Measurements from ENCODE around the gene TMEM127.

DNA sequence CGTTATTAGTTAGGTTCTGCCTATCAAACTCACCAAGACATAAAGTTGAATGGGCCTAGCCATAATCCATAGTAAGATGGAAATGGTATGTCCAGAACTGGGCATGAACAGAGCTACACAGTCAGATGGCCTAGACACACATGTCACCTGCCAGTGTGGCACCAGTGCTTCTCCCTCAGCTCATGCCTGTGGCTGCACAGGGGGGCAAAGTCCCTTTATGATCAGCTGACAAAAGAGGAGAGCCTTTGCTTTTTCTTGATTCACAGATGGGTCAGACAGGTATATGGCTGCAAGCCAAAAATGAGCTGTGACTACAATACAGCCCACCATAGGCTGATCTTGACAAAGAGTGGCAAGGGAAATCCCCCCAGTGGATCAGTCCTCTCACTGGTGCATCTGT is 28.9 kb downstream of the TMEM127 start:
- TF ChIP-seq POLR2A (IDR thresholded peaks at IDR 0.05; ENCODE audit: low read length) (no peak), GATA1 (IDR thresholded peaks at IDR 0.05; ENCODE audit: low read depth, low read length) (no peak)

Measured in erythroblast (primary cell).